Tibial nerve (tissue), 4 donors: ENCODE results near the gene PDE6G. TPM values are rescaled to one million over a fixed set of nuclear protein-coding genes. Genes with fewer than 3 reads are reported as not detected.

Experiments
- DNase-seq, 2 donors: peaks; one replicate each; pipeline ENCODE4 v3.0.0-alpha.2; 2019; ENCODE audit warnings: low spot score in 2 of 2
- H3K27ac ChIP-seq, 4 donors: fragments of 200-600 bp; sonication (generic) in 3 of 4; one replicate each; pipeline ENCODE4 v1.5.1; 2017 to 2019; ENCODE audit warnings: mild to moderate bottlenecking in 1 of 4
- H3K27me3 ChIP-seq, 2 donors: fragments of 200-600 bp; sonication (generic) in 1 of 2; one replicate each; pipeline versions ENCODE4 v1.5.1 to v1.6.0; 2017 to 2019
- H3K36me3 ChIP-seq, 3 donors: fragments of 200-600 bp; sonication (generic); one replicate each; pipeline ENCODE4 v1.5.1; 2018 to 2019
- H3K4me1 ChIP-seq, 4 donors: fragments of 200-600 bp; sonication (generic) in 3 of 4; one replicate each; pipeline ENCODE4 v1.5.1; 2017 to 2019
- H3K4me3 ChIP-seq, 4 donors: fragments of 200-600 bp; sonication (generic) in 3 of 4; one replicate each; pipeline ENCODE4 v1.5.1; 2017 to 2019; ENCODE audit warnings: mild to moderate bottlenecking in 1 of 4, moderate library complexity in 1 of 4
- H3K9me3 ChIP-seq, 4 donors: fragments of 200-600 bp; sonication (generic) in 3 of 4; one replicate each; pipeline ENCODE4 v1.5.1; 2017 to 2019
- EP300 ChIP-seq, 2 donors: sonication (generic); formaldehyde crosslinking; IDR thresholded peaks; one replicate each; pipeline ENCODE4 v1.6.1; 2017; ENCODE audit warnings: antibody characterized with exemption in 2 of 2, mild to moderate bottlenecking in 1 of 2
- POLR2A ChIP-seq, 2 donors: fragments of 450-650 bp; IDR thresholded peaks; one replicate each; pipeline ENCODE4 v1.6.1; 2017; ENCODE audit warnings: antibody characterized with exemption in 2 of 2, mild to moderate bottlenecking in 2 of 2, moderate library complexity in 2 of 2
- WGBS, 2 donors: methylation state at CpG; one replicate each; pipeline ENCODE4 v1.1.5; 2018; 5-methylcytosine and 5-hydroxymethylcytosine counted together
- total RNA-seq, 4 donors: library from RNA; depleted of rRNA; stranded (reverse); fragments of >200 nt; gene quantifications; one replicate each; pipeline ENCODE4 v1.1.0, GENCODE V29; 2016
- TF ChIP-seq, protein P1 (sequence below), 5 experiments: fragments of 200-600 bp in 3 of 5; fragments of 450-650 bp in 2 of 5; sonication (generic) in 3 of 5; IDR thresholded peaks; one replicate each; pipeline ENCODE4 v1.5.1; 2016 to 2019; ENCODE audit warnings: antibody characterized with exemption in 5 of 5, mild to moderate bottlenecking in 3 of 5, moderate library complexity in 2 of 5

PDE6G gene
- total RNA-seq, 4 donors from 2014 or later = not detected

DNA sequence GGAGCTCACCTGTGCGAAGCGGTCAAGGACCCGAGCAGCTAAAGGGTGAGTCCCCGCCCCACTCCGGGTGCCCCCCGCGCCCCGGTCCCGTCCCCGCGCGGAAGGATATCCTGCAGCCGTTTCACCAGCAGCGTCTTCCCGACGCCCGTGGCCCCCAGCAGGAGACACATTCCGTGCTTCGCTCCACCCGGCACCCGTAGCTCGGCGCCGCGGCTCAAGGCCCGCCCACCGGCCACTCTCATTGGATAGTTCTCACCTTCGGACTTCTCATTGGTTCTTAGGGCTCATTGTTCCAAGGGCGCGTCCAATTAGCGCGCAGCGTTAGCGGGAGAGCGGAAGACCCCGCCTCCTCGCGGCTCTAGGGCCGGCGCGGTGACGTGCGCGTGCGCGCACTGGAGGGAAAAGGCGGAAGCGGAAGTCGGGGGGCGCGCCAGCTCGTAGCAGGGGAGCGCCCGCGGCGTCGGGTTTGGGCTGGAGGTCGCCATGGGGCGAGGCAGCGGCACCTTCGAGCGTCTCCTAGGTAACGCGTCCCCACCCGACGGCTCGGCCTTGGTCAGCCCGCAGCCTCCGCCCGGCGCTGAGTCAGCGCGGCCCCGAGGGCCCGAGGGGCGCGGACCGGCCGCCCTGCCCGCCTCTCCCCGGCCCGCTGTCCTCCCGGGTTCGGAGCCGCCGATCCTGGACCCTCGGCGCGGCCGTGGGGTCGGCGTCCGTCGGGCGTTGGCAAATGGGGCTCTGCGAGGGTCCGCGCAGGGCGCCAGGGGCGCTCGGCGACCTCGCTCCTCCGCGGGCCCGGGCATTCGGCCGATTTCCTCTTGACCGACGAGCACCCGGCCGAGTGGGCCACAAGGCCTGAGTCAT, 27.5 kb upstream of the PDE6G start, which contains the start of the genes ARL16 and HGS:
Gene ARL16, minus strand, starts transcription at position 214 of the 858 bp plus-strand sequence. Its CDS starts 44 bp downstream, at position 170.
Gene HGS, plus strand, starts transcription at position 428 of the 858 bp plus-strand sequence. Its CDS starts 56 bp downstream, at position 484.
- H3K4me1 ChIP-seq = peaks cover 0 to 42% (median 30%) of the 10 kb centered on the region in 4 donors
- no peaks in the 10 kb centered on the region for H3K27me3 ChIP-seq
- TF ChIP-seq, protein P1, sequence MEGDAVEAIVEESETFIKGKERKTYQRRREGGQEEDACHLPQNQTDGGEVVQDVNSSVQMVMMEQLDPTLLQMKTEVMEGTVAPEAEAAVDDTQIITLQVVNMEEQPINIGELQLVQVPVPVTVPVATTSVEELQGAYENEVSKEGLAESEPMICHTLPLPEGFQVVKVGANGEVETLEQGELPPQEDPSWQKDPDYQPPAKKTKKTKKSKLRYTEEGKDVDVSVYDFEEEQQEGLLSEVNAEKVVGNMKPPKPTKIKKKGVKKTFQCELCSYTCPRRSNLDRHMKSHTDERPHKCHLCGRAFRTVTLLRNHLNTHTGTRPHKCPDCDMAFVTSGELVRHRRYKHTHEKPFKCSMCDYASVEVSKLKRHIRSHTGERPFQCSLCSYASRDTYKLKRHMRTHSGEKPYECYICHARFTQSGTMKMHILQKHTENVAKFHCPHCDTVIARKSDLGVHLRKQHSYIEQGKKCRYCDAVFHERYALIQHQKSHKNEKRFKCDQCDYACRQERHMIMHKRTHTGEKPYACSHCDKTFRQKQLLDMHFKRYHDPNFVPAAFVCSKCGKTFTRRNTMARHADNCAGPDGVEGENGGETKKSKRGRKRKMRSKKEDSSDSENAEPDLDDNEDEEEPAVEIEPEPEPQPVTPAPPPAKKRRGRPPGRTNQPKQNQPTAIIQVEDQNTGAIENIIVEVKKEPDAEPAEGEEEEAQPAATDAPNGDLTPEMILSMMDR (IDR thresholded peaks at IDR 0.05) = peak in 2 of 5 experiments; percentile 34 to 59
- TF ChIP-seq EP300 (IDR thresholded peaks at IDR 0.05) (peak; percentile 87 to 92), POLR2A (IDR thresholded peaks at IDR 0.05) (peak; percentile 53 to 68)
- H3K36me3 ChIP-seq = peaks cover 0 to 55% (median 25%) of the 10 kb centered on the region in 3 donors
- WGBS, 2 donors = 1% methylated on average over 22 to 37 of the region's 112 CpGs
- peak within 1 kb of the TSS; percentile 80 to 99 (median 91) for H3K4me3 ChIP-seq
- no peaks in the 10 kb centered on the region for H3K9me3 ChIP-seq
- peak; percentile 98 to 99 for DNase-seq
- H3K27ac ChIP-seq = peak within 1 kb of the TSS; percentile 25 to 92 (median 78)

DNA sequence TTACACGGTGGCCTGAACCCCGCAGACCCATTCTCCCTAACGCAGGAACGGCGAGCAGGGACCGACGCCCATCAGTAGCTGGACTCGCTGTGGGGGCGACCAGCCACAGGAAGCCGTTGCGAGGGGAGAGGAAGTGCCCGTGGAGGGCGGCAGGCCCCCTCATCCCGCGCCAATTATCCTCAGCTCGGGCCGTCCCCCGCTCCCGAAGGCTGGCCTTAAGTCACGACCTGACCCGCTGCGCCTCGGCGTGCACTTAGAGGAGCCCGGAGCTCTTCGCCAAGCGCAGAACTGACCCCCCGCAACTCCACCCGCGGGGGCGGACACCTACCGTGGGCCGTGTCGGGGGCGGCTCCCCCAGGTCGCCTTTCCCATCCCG, 26.9 kb upstream of the PDE6G start:
- DNase-seq = no peak
- 0 to 1% methylated on average over 17 to 19 of the region's 37 CpGs for WGBS, 2 donors
- H3K4me1 ChIP-seq = peaks cover 0 to 42% (median 30%) of the 10 kb centered on the region in 4 donors
- no peaks in the 10 kb centered on the region for H3K9me3 ChIP-seq
- H3K36me3 ChIP-seq = peaks cover 0 to 49% (median 20%) of the 10 kb centered on the region in 3 donors
- H3K4me3 ChIP-seq = peak overlapping the region; percentile 80 to 99 (median 91)
- no peaks in the 10 kb centered on the region for H3K27me3 ChIP-seq
- H3K27ac ChIP-seq = peak overlapping the region in 3 of 4 donors; percentile 68 to 92 (median 89)
- TF ChIP-seq EP300 (IDR thresholded peaks at IDR 0.05) = no peak

DNA sequence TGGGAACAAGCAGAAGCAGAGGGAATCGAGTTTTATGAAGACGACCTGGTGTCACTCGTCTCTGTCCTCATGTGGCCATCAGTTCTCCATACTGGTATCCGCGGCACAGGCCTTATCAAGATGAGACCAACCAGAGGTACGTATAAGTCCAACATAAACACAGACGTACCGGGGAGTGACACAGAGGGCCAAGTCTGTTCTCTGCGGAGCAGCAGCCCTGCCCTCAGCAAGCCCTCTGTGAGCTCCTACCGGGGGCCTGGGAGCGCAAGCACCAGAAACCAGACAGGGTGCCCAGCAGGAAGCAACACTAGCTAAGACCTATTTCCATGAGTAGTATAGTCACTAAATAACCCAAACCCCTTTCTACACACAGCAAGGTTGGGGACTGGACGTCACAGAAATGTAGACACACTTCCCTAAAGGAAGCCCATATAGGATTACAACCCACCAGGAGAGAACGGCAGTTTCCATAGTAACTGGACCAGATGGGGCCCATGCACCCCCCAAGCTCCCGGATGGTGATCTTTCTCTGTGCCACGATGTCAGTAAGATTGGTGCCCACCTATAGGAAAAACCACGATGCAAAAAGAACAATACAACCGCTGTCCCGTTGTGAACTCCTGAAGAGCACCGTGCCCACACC, 26.3 kb upstream of the PDE6G start:
- Histone ChIP-seq H3K27ac (peak overlapping the region in 3 of 4 donors; percentile 68 to 92 (median 89)), H3K4me3 (peak overlapping the region; percentile 80 to 99 (median 91)), H3K36me3 (peaks cover 0 to 44% (median 16%) of the 10 kb centered on the region in 3 donors), H3K4me1 (peaks cover 0 to 42% (median 30%) of the 10 kb centered on the region in 4 donors), H3K27me3 (no peaks in the 10 kb centered on the region), H3K9me3 (no peaks in the 10 kb centered on the region)
- DNase-seq = no peak
- WGBS, 2 donors = 39 to 43% methylated on average over 19 of the region's 19 CpGs
- TF ChIP-seq, protein P1 (IDR thresholded peaks at IDR 0.05) = no peak
- TF ChIP-seq EP300 (IDR thresholded peaks at IDR 0.05) (no peak), POLR2A (IDR thresholded peaks at IDR 0.05) (no peak)

DNA sequence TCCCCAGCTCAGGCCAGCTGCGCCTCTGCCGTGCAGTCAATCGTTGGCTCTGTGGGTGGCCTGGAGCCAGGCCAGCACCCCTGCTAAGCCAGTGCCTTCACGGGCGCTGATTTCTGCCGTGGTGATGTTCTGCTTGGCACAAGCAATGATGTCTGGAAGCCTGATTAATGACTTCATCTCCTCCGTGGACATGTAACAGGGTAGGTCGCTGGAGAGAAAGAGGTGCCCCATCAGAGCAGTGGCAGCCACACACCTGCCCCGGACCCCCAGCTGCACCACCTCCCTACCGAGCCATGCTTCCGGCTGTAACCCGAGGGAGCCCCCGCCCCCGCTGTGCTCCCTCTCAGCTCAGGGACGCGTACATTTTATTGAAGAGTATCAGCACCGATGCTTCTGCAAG, 25.3 kb upstream of the PDE6G start:
- Histone ChIP-seq H3K27me3 (no peaks in the 10 kb centered on the region), H3K9me3 (no peaks in the 10 kb centered on the region), H3K36me3 (peaks cover 0 to 34% (median 7%) of the 10 kb centered on the region in 3 donors), H3K4me1 (peaks cover 0 to 42% (median 30%) of the 10 kb centered on the region in 4 donors), H3K27ac (no peak overlapping the region), H3K4me3 (no peak overlapping the region)
- WGBS, 2 donors = 59 to 77% methylated on average over 17 of the region's 17 CpGs
- no peak for DNase-seq
- TF ChIP-seq, protein P1 (IDR thresholded peaks at IDR 0.05) = no peak
- TF ChIP-seq POLR2A (IDR thresholded peaks at IDR 0.05) = no peak
- no peak for TF ChIP-seq EP300 (IDR thresholded peaks at IDR 0.05)

DNA sequence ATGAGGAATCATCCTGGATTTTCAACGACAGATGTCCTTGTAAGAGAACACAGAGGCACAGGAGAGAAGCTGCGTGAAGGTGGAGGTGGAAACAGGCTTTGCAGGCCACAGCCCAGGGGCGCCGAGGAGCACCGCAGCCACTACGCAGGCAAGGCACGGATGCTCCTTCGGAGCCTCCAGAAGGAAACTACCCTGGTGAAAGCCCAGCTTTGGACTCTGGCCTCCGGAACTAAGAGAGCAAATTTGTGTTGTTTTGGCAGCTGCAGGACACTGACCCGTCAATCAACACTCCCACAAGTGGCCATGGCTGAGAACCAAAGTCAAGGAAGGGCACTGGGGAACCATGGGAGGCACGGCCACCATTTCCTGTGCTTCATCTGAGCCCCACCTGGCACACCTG, 23.8 kb upstream of the PDE6G start:
- H3K4me3 ChIP-seq = no peak overlapping the region

More for the DNA sequence above, 23.8 kb upstream of the PDE6G start:
- Histone ChIP-seq H3K4me1 (peaks cover 0 to 33% (median 23%) of the 10 kb centered on the region in 4 donors), H3K27ac (no peak overlapping the region), H3K9me3 (no peaks in the 10 kb centered on the region), H3K27me3 (no peaks in the 10 kb centered on the region), H3K36me3 (peaks cover 0 to 27% (median 0%) of the 10 kb centered on the region in 3 donors)
- 80 to 86% methylated on average over 11 of the region's 11 CpGs for WGBS, 2 donors
- TF ChIP-seq POLR2A (IDR thresholded peaks at IDR 0.05) (no peak), EP300 (IDR thresholded peaks at IDR 0.05) (no peak)
- TF ChIP-seq, protein P1 (IDR thresholded peaks at IDR 0.05) = no peak
- DNase-seq = no peak
